ENCODE results near the gene RAB38. TPM values are rescaled to one million over a fixed set of nuclear protein-coding genes. Genes with fewer than 3 reads are reported as not detected.

The RAB38 gene
- total RNA-seq, 1 donor, result 3.5 TPM

- H3K4me3 ChIP-seq (ENCODE audit: low read depth, low read length), result no peak overlapping the region
- TF ChIP-seq CTCF (IDR thresholded peaks at IDR 0.05; ENCODE audit: insufficient read depth, low read depth, low read length), result no peak
- peak; percentile 66 for DNase-seq (ENCODE audit: low read depth)
Observed at GRCh38 chr11:88188251-88188931, 13.1 kb upstream of the RAB38 start.

- TF ChIP-seq CTCF (IDR thresholded peaks at IDR 0.05; ENCODE audit: insufficient read depth, low read depth, low read length), result no peak
- H3K4me3 ChIP-seq (ENCODE audit: low read depth, low read length), result no peak overlapping the region
- DNase-seq (ENCODE audit: low read depth), result no peak
Observed at GRCh38 chr11:88183233-88183632, 8.0 kb upstream of the RAB38 start.

GRCh38 chr11:88181776-88182175, 6.5 kb upstream of the RAB38 start:
- no peak for DNase-seq (ENCODE audit: low read depth)
- TF ChIP-seq CTCF (IDR thresholded peaks at IDR 0.05; ENCODE audit: insufficient read depth, low read depth, low read length), result no peak
- H3K4me3 ChIP-seq (ENCODE audit: low read depth, low read length), result no peak overlapping the region

GRCh38 chr11:88179971-88180629, 4.9 kb upstream of the RAB38 start:
- no peak for DNase-seq (ENCODE audit: low read depth)

GRCh38 chr11:88179141-88179540, 3.9 kb upstream of the RAB38 start:
- peak; percentile 40 for DNase-seq (ENCODE audit: low read depth)
- TF ChIP-seq CTCF (IDR thresholded peaks at IDR 0.05; ENCODE audit: insufficient read depth, low read depth, low read length), result no peak

More at GRCh38 chr11:88179971-88180629, 4.9 kb upstream of the RAB38 start:
- no peak for TF ChIP-seq CTCF (IDR thresholded peaks at IDR 0.05; ENCODE audit: insufficient read depth, low read depth, low read length)
- no peak overlapping the region for H3K4me3 ChIP-seq (ENCODE audit: low read depth, low read length)

GRCh38 chr11:88178191-88178590, 2.9 kb upstream of the RAB38 start:
- H3K4me3 ChIP-seq (ENCODE audit: low read depth, low read length), result no peak overlapping the region
- TF ChIP-seq CTCF (IDR thresholded peaks at IDR 0.05; ENCODE audit: insufficient read depth, low read depth, low read length), result no peak
- peak; percentile 37 for DNase-seq (ENCODE audit: low read depth)

More at GRCh38 chr11:88179141-88179540, 3.9 kb upstream of the RAB38 start:
- H3K4me3 ChIP-seq (ENCODE audit: low read depth, low read length), result no peak overlapping the region
